HEK293T (cell line): Measurements from ENCODE around the gene PZP.
"Not testable (repeated sequence)": the region's sequence is repeated elsewhere in the genome, so short reads cannot be mapped to it uniquely, and the experiment has no call there.

Experiments
- CTCF ChIA-PET: fragments of 350-600 bp; formaldehyde crosslinking; extraction: SDS; loops from one replicate; lab custom pipeline; 2021; ENCODE audit warnings: antibody characterized with exemption, inconsistent platforms; lab: Yijun Ruan, JAX
- POLR2A ChIA-PET: fragments of 350-600 bp; formaldehyde crosslinking; extraction: SDS; loops from one replicate; lab custom pipeline; 2020; ENCODE audit warnings: antibody characterized with exemption, inconsistent platforms; lab: Yijun Ruan, JAX
- DNase-seq: peaks from one replicate; pipeline ENCODE4 v3.0.0; 2012; ENCODE audit warnings: mixed read lengths; ENCODE audit errors: extremely low spot score
- ARNT ChIP-seq: fragments of 450-650 bp; IDR thresholded peaks from 2 replicates; pipeline ENCODE4 v1.6.1; 2017; ENCODE audit warnings: mild to moderate bottlenecking
- BHLHE40 ChIP-seq: fragments of 450-650 bp; IDR thresholded peaks from 2 replicates; pipeline ENCODE4 v1.6.1; 2016; ENCODE audit warnings: mild to moderate bottlenecking, moderate library complexity, borderline replicate concordance
- CTBP1 ChIP-seq: fragments of 450-650 bp; IDR thresholded peaks from 2 replicates; pipeline ENCODE4 v1.6.1; 2016; ENCODE audit warnings: borderline replicate concordance
- ELF4 ChIP-seq: fragments of 450-650 bp; IDR thresholded peaks from 2 replicates; pipeline ENCODE4 v1.6.1; 2017; ENCODE audit warnings: antibody characterized with exemption
- FOXA1 ChIP-seq: fragments of 450-650 bp; IDR thresholded peaks from 2 replicates; pipeline ENCODE4 v1.6.1; 2016; ENCODE audit warnings: mild to moderate bottlenecking
- FOXK2 ChIP-seq: fragments of 450-650 bp; IDR thresholded peaks from 2 replicates; pipeline ENCODE4 v1.6.1; 2016; ENCODE audit warnings: mild to moderate bottlenecking
- FOXM1 ChIP-seq: fragments of 450-650 bp; IDR thresholded peaks from 2 replicates; pipeline ENCODE4 v1.6.1; 2017; ENCODE audit warnings: mild to moderate bottlenecking, borderline replicate concordance
- HDGF ChIP-seq: fragments of 450-650 bp; IDR thresholded peaks from 2 replicates; pipeline ENCODE4 v1.6.1; 2017; ENCODE audit warnings: antibody characterized with exemption, borderline replicate concordance
- L3MBTL2 ChIP-seq: fragments of 450-650 bp; conservative IDR thresholded peaks from 2 replicates; pipeline ENCODE4 v1.6.1; 2016; ENCODE audit warnings: mild to moderate bottlenecking
- LEF1 ChIP-seq: fragments of 450-650 bp; IDR thresholded peaks from 2 replicates; pipeline ENCODE4 v1.6.1; 2017; ENCODE audit warnings: mild to moderate bottlenecking, borderline replicate concordance
- NFRKB ChIP-seq: fragments of 450-650 bp; IDR thresholded peaks from 2 replicates; pipeline ENCODE4 v1.6.1; 2016; ENCODE audit warnings: mild to moderate bottlenecking, moderate library complexity
- SP1 ChIP-seq: fragments of 450-650 bp; IDR thresholded peaks from 2 replicates; pipeline ENCODE4 v1.6.1; 2017
- SUZ12 ChIP-seq: fragments of 450-650 bp; IDR thresholded peaks from 2 replicates; pipeline ENCODE4 v1.6.1; 2016; ENCODE audit warnings: mild to moderate bottlenecking
- TARDBP ChIP-seq: fragments of 450-650 bp; IDR thresholded peaks from 2 replicates; pipeline ENCODE4 v1.6.1; 2016
- ZNF384 ChIP-seq: fragments of 450-650 bp; IDR thresholded peaks from 2 replicates; pipeline ENCODE4 v1.6.1; 2016
- TF ChIP-seq, protein P1 (sequence below): fragments of 450-650 bp; IDR thresholded peaks from 2 replicates; pipeline ENCODE4 v1.6.1; 2016

PZP gene

DNA sequence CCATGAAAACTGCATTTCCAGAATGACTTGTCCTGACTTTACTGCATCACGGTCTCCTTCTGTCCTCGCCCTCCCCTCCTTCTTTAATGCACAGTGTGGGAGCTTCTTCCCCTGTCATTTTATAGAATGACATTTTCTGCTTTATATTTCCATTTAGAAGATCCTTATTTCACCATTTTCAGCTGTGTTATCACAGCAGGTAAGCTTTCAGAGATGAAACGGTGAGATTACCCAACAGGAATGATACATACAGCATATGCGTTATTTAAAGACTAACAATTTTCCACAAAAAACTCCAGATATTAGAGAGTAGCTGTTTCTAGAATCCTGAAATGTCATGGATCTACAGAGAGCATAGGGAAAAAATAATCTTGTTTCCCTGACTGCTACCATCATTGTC, 27.3 kb upstream of the PZP start:
- ChIA-PET POLR2A (no interaction called here), CTCF (no interaction called here)
- no peak for DNase-seq
- TF ChIP-seq HDGF = no peak
- no peak for TF ChIP-seq BHLHE40

DNA sequence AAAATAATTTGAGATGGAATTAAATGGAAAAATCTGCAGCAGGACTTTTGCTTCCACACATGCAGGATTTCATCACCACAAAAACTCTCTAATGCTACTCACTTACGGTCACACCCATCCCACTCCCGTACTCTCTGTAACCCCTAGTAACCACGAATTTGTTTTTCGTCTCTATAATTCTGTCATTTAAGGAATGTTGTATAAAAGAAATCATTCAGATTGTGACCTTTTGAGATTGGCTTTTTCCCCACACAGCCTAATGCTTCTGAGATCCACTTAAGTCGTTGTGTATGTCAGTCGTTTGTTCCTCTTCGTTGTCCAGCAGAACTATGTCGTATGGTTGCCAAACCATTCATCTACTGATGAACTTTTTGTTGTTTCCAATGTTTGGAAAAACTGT, 19.8 kb upstream of the PZP start:
- ChIA-PET POLR2A (no interaction called here), CTCF (no interaction called here)
- DNase-seq = no peak
- TF ChIP-seq ELF4 (no peak), LEF1 (no peak)

DNA sequence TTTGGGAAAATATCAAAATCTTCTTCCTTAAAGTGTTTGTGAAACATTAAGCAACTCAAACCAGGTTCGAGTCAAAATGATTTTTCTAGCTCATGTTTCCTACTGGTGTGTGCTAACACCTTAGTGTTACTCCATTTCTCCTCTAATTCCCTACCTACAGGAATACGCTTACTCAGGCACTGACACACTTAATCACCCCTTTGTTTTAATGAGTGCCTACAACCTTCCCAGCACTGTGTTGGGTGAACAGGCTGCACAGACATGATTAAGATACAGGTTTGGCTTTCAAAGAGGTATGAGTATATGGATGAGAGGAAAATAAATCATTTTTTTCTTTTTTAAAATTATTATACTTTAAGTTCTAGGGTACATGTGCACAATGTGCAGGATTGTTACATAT, 15.6 kb upstream of the PZP start:
- no peak for TF ChIP-seq FOXK2
- ChIA-PET POLR2A (no interaction called here), CTCF (no interaction called here)
- DNase-seq = no peak

DNA sequence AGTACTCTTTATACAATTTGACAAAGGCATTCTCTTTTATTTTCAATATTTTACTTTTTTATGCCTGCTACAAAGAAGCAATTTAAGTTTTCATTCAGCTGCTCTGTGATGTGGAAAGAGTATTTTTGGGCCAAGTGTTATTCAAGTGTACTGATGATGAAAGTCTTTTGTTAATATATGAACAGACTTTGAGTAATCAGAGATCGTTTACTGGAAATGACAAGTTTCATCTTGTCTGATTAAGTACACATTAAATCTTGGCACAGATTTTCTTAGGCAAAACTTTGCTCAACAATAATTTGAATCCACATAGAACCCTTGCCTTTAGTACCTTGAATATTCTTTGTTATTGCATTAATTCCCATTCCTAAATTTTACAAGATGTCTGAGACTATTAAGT, 13.3 kb upstream of the PZP start:
- no peak for DNase-seq
- no peak for TF ChIP-seq LEF1
- POLR2A ChIA-PET = no interaction called here
- CTCF ChIA-PET = no interaction called here

DNA sequence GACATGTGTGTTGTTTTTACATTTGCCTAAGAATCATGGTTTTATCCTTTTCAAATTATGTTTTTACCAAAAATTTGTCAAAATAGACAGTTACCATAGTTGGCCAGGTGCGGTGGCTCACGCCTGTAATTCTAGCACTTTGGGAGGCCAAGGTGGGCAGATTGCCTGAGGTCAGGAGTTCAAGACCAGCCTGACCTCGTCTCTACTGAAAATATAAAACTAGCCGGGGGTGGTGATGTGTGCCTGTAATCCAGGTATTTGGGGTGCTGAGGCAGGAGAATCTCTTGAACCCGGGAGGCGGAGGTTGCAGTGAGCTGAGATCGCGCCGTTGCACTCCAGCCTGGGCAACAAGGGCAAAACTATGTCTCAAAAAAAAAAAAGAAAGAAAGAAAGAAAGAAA, 12.8 kb upstream of the PZP start:
- POLR2A ChIA-PET, CTCF ChIA-PET, DNase-seq: not testable (repeated sequence)

DNA sequence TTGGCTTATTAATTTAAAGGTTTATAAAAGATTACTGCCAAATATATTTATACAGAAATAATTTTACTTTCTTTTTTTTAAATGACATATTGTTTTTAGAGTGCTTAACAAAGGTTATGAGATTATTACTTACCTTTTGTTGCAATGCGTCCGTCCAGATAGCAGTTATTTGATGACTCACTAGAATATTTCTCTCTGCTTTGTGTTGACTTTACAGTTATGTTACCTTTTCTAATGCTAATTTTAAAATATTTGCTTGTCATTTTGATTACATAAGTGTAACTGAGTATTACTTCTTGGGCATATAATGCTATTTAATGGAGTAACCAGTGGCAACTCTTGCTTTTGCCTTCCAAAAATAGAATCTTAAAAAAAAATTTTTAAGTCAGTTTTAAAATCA, 6.3 kb upstream of the PZP start:
- POLR2A ChIA-PET = no interaction called here
- no peak for DNase-seq
- CTCF ChIA-PET = no interaction called here

DNA sequence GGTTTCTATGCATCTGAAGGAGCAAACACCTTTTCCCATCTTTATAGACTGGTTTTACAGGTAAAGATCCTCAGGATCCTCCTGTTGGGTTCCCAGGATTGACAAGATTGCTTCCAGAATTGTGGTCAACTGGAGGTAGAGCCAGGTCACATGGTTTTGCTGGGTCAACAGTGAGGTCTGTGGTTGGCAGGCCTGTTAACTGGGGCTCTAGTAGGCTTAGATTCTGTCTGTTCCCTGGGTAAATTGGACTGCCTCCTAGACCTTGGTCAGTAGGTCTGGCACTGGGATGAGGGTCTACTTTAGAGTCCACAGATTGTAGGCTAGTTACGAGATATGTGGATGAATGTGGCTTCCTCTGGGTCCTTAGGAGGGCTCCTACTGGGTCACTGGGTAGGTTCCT, 3.5 kb upstream of the PZP start:
- no peak for TF ChIP-seq FOXK2
- TF ChIP-seq LEF1 = no peak
- no peak for TF ChIP-seq ARNT
- no peak for TF ChIP-seq HDGF
- TF ChIP-seq, protein P1, sequence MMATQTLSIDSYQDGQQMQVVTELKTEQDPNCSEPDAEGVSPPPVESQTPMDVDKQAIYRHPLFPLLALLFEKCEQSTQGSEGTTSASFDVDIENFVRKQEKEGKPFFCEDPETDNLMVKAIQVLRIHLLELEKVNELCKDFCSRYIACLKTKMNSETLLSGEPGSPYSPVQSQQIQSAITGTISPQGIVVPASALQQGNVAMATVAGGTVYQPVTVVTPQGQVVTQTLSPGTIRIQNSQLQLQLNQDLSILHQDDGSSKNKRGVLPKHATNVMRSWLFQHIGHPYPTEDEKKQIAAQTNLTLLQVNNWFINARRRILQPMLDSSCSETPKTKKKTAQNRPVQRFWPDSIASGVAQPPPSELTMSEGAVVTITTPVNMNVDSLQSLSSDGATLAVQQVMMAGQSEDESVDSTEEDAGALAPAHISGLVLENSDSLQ = no peak
- TF ChIP-seq NFRKB = no peak
- no peak for TF ChIP-seq BHLHE40
- no peak for TF ChIP-seq L3MBTL2
- no peak for TF ChIP-seq FOXA1
- no peak for TF ChIP-seq SP1
- no peak for TF ChIP-seq SUZ12
- no peak for TF ChIP-seq TARDBP
- ChIA-PET CTCF (no interaction called here), POLR2A (no interaction called here)
- DNase-seq = no peak

More for the DNA sequence above, 6.3 kb upstream of the PZP start:
- TF ChIP-seq BHLHE40 (no peak), FOXK2 (no peak), HDGF (no peak), NFRKB (no peak), FOXM1 (no peak), LEF1 (no peak), L3MBTL2 (no peak)

DNA sequence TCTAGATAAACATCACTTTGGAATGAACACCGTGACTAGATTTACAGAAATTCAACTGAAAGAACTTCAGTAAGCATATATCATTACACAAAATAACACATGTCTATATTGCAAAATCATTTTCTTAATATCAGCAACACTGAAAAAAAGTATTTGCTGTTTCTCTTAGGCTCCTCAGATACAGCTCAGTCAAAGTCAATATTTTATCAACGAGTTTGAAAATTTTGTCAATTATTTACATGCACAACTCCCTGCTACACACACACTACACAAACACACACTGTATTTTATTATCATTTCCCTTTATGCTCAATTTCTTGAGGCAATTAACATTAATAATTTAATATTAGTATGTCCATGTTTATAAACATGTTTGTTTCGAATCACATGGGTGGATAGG, 3.8 kb downstream of the PZP start:
- POLR2A ChIA-PET = no interaction called here
- DNase-seq = no peak
- CTCF ChIA-PET = no interaction called here
- no peak for TF ChIP-seq CTBP1
- no peak for TF ChIP-seq FOXK2
- no peak for TF ChIP-seq FOXA1
- TF ChIP-seq HDGF = no peak
- no peak for TF ChIP-seq LEF1
- no peak for TF ChIP-seq FOXM1
- TF ChIP-seq ELF4 = no peak
- no peak for TF ChIP-seq ZNF384

DNA sequence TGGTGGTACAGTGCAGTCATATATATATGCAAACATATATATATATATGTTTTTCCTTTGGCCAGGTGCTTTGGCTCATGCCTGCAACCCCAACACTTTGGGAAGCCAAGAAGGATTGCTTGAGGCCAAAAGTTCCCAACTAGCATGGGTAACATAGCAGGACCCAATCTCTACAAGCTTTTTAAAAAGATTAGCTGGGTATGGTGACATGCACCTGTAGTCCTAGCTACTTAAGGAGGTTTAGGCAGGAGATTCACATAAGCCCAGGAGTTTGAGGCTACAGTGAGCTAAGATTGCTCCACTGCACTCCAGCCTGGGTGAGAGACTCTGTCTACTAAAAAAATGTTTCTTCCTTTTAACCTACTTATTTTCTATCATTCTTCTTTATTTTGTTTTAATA, 10.2 kb downstream of the PZP start:
- ChIA-PET CTCF (no interaction called here), POLR2A (no interaction called here)
- TF ChIP-seq FOXA1 (no peak), FOXM1 (no peak), TARDBP (no peak), ARNT (no peak), BHLHE40 (no peak), LEF1 (no peak), CTBP1 (no peak), L3MBTL2 (no peak), FOXK2 (no peak), SUZ12 (no peak)
- TF ChIP-seq, protein P1 = no peak
- no peak for DNase-seq
